Stomach (tissue), 4 donors: ENCODE results near the gene FIGLA.

ENCODE experiments used
- EP300 ChIP-seq: sonication (generic); formaldehyde crosslinking; IDR thresholded peaks from one replicate; pipeline ENCODE4 v1.6.1; 2017; ENCODE audit warnings: antibody characterized with exemption
- POLR2A ChIP-seq, 4 donors: fragments of 450-650 bp; IDR thresholded peaks; one replicate each; pipeline ENCODE4 v1.6.1; 2016; ENCODE audit warnings: antibody characterized with exemption in 4 of 4, control low read depth in 2 of 4, mild to moderate bottlenecking in 1 of 4, moderate library complexity in 1 of 4
- POLR2AphosphoS5 ChIP-seq, 3 donors: sonication (generic); formaldehyde crosslinking; IDR thresholded peaks; one replicate each; pipeline ENCODE4 v1.6.1; 2016; ENCODE audit warnings: antibody characterized with exemption in 3 of 3
- TF ChIP-seq, protein P1 (sequence below), 7 experiments: fragments of 450-650 bp in 4 of 7; fragments of 200-600 bp in 3 of 7; sonication (generic) in 3 of 7; IDR thresholded peaks; one replicate each; pipeline ENCODE4 v1.5.1; 2016 to 2019; ENCODE audit warnings: antibody characterized with exemption in 7 of 7, control low read depth in 2 of 7, mild to moderate bottlenecking in 1 of 7

DNA sequence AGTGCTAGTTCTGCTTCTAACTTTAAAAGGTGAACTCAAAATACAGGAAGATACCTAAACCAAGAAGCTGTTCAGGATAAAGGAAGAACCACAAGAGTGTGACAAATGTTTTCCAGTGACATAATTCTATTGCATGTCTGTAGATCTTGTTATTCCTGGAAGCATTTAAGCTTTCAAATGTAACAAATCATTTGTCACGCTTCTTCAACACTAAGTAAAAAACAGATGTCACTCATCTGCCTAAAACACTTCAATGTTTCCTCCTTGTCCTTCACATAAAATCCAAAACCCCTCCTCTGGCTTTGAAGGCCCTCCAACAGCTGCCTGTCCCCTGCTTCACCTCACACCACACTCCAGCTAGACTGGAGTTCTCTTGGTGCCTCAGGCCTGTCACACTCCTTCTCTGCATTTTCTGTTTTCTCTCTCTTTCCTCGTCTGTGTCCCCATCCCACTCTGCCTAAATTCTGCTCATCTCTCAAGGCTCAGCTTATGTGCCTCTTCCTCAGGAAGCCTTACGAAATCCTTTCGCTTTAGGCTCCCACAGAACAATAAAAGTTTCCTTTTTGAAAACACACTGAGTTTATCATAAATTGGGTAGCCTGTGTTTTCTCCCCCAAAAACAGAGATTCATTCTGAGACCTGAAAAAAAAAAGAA, 36.4 kb upstream of the FIGLA start:
- TF ChIP-seq, protein P1, sequence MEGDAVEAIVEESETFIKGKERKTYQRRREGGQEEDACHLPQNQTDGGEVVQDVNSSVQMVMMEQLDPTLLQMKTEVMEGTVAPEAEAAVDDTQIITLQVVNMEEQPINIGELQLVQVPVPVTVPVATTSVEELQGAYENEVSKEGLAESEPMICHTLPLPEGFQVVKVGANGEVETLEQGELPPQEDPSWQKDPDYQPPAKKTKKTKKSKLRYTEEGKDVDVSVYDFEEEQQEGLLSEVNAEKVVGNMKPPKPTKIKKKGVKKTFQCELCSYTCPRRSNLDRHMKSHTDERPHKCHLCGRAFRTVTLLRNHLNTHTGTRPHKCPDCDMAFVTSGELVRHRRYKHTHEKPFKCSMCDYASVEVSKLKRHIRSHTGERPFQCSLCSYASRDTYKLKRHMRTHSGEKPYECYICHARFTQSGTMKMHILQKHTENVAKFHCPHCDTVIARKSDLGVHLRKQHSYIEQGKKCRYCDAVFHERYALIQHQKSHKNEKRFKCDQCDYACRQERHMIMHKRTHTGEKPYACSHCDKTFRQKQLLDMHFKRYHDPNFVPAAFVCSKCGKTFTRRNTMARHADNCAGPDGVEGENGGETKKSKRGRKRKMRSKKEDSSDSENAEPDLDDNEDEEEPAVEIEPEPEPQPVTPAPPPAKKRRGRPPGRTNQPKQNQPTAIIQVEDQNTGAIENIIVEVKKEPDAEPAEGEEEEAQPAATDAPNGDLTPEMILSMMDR (IDR thresholded peaks at IDR 0.05) = no peak
- TF ChIP-seq POLR2A (IDR thresholded peaks at IDR 0.05) = no peak
- no peak for TF ChIP-seq EP300
- TF ChIP-seq POLR2AphosphoS5 (IDR thresholded peaks at IDR 0.05) = no peak
